ENCODE data around the gene AP2B1.
"Not testable (repeated sequence)": the region's sequence is repeated elsewhere in the genome, so short reads cannot be mapped to it uniquely, and the experiment has no call there.

Gene AP2B1

GRCh38 chr17:35745749-35746320, 158.7 kb downstream of the AP2B1 start:
- DNase-seq (ENCODE audit: low spot score): no peak
- no peak for FAIRE-seq

GRCh38 chr17:35747540-35748017, 160.5 kb downstream of the AP2B1 start:
- no peak for FAIRE-seq
- peak; percentile 87 for DNase-seq (ENCODE audit: low spot score)

GRCh38 chr17:35748341-35748841, 161.3 kb downstream of the AP2B1 start:
- FAIRE-seq (no peak), DNase-seq (ENCODE audit: low spot score) (no peak)

- DNase-seq (ENCODE audit: low spot score) (no peak), FAIRE-seq (no peak)
Observed at GRCh38 chr17:35748979-35749378, 161.9 kb downstream of the AP2B1 start.

GRCh38 chr17:35749560-35750412, 162.7 kb downstream of the AP2B1 start:
- DNase-seq (ENCODE audit: low spot score) (no peak), FAIRE-seq (no peak)

GRCh38 chr17:35750526-35751395, 163.6 kb downstream of the AP2B1 start:
- FAIRE-seq (no peak), DNase-seq (ENCODE audit: low spot score) (no peak)

- FAIRE-seq; DNase-seq (ENCODE audit: low spot score): not testable (repeated sequence)
Observed at GRCh38 chr17:35751541-35751940, 164.4 kb downstream of the AP2B1 start.

- FAIRE-seq (no peak), DNase-seq (ENCODE audit: low spot score) (no peak)
Observed at GRCh38 chr17:35752471-35752870, 165.3 kb downstream of the AP2B1 start.

GRCh38 chr17:35752945-35753764, 166.0 kb downstream of the AP2B1 start, which contains the start of gene GAS2L2:
Gene GAS2L2 (minus strand): TSS chr17:35753239. CDS start chr17:35752850, 389 bp downstream.
- FAIRE-seq: no peak
- DNase-seq (ENCODE audit: low spot score): no peak

- DNase-seq (ENCODE audit: low spot score): no peak
- no peak for FAIRE-seq
Observed at GRCh38 chr17:35757243-35757642, 170.1 kb downstream of the AP2B1 start.

GRCh38 chr17:35760587-35760986, 173.5 kb downstream of the AP2B1 start, which contains the start of gene C17orf50:
Gene C17orf50 (plus strand): TSS chr17:35760887. CDS start chr17:35760942, 55 bp downstream.
- FAIRE-seq: no peak
- no peak for DNase-seq (ENCODE audit: low spot score)

GRCh38 chr17:35761601-35762000, 174.5 kb downstream of the AP2B1 start:
- DNase-seq (ENCODE audit: low spot score): no peak
- FAIRE-seq: no peak

- FAIRE-seq (no peak), DNase-seq (ENCODE audit: low spot score) (no peak)
Observed at GRCh38 chr17:35763767-35764122, 176.6 kb downstream of the AP2B1 start.

- DNase-seq (ENCODE audit: low spot score) (peak; percentile 96), FAIRE-seq (no peak)
Observed at GRCh38 chr17:35764123-35764991, 177.2 kb downstream of the AP2B1 start.

- FAIRE-seq: no peak
- DNase-seq (ENCODE audit: low spot score): no peak
Observed at GRCh38 chr17:35765086-35765710, 178.1 kb downstream of the AP2B1 start.

- DNase-seq (ENCODE audit: low spot score) (no peak), FAIRE-seq (no peak)
Observed at GRCh38 chr17:35765756-35766488, 178.8 kb downstream of the AP2B1 start.

- FAIRE-seq (no peak), DNase-seq (ENCODE audit: low spot score) (no peak)
Observed at GRCh38 chr17:35766489-35766877, 179.4 kb downstream of the AP2B1 start.

- no peak for DNase-seq (ENCODE audit: low spot score)
- no peak for FAIRE-seq
Observed at GRCh38 chr17:35766903-35767510, 179.9 kb downstream of the AP2B1 start.

All from urothelium cell line (cell line).